Uterus (tissue), 2 donors: ENCODE results near the gene FOS.

Experiments
- CTCF ChIP-seq, 4 experiments: fragments of 200-600 bp in 2 of 4; fragments of 450-650 bp in 2 of 4; sonication (generic) in 2 of 4; IDR thresholded peaks; one replicate each; pipeline ENCODE4 v1.5.1; 2016 to 2019; ENCODE audit warnings: antibody characterized with exemption in 4 of 4, mild to moderate bottlenecking in 2 of 4, moderate library complexity in 1 of 4
- POLR2A ChIP-seq, 2 donors: fragments of 450-650 bp; IDR thresholded peaks; one replicate each; pipeline ENCODE4 v1.6.1; 2016; ENCODE audit warnings: antibody characterized with exemption in 2 of 2, mild to moderate bottlenecking in 1 of 2, moderate library complexity in 1 of 2

DNA sequence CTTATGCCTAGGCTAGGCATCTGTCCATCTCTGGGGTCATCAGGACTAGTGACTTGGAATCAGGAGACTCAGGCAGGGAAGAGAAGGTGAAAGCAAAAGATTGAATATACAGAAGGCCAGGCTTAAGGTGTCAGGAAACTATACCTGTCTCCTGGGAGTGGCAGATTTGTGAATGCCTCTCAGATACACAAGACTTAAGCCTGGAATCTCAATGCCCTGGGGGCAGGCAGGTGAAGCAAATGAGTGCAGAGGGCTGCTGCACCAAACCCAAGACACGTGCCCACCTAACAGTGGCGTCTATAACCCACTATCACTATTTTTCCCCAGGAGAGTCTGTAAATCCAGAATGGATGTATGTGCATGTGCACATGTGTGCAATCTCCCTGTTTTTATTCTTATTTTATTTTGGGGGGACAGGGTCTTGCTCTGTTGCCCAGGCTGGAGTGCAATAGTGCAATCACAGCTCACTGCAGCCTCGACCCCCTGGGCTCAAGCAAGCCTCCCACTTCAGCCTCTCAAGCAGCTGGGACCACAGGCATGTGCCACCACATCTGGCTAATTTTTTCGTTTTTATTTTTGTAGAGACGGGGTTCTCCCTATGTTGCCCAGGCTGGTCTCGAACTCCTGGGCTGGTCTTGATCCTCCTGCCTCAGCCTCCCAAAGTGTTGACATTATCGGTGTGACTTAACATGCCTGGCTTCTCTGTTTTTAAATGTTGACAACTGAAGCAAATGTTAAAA lies 31.9 kb upstream of the FOS start:
- no peak for TF ChIP-seq CTCF (IDR thresholded peaks at IDR 0.05)
- TF ChIP-seq POLR2A (IDR thresholded peaks at IDR 0.05), result no peak
